CD1c-positive myeloid dendritic cell (primary cell): ENCODE results near the gene BCL2L12.
"Not testable (repeated sequence)": the region's sequence is repeated elsewhere in the genome, so short reads cannot be mapped to it uniquely, and the experiment has no call there.

ENCODE experiments used
- DNase-seq: peaks from one replicate; pipeline ENCODE4 v3.0.0-alpha.2; 2016; ENCODE audit errors: extremely low spot score

The BCL2L12 gene

DNA sequence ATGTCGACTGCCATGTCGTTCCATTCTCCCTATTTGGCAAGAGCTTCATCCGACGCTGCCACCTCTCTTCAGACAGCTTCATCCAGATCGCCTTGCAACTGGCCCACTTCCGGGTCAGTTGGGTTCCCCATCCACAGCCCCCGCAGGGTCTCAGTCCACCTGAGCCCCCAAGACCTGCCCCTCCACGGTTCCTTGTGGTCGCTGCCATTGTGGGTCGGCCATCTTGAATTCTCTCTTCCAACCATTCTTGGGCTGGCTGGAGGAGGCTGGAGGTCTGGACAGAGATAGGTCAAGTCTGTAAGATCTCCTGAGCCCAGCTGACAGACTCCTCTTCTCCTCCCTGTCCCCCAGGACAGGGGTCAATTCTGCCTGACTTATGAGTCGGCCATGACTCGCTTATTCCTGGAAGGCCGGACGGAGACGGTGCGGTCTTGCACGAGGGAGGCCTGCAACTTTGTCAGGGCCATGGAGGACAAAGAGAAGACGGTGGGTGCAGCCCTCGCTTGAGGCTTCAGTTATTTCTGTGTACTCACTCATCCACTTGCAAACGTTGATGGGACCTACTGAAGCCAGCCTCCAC, 44.7 kb downstream of the BCL2L12 start:
- DNase-seq = no peak

GRCh38 chr19:49712397-49712859, 46.7 kb downstream of the BCL2L12 start:
- no peak for DNase-seq

DNA sequence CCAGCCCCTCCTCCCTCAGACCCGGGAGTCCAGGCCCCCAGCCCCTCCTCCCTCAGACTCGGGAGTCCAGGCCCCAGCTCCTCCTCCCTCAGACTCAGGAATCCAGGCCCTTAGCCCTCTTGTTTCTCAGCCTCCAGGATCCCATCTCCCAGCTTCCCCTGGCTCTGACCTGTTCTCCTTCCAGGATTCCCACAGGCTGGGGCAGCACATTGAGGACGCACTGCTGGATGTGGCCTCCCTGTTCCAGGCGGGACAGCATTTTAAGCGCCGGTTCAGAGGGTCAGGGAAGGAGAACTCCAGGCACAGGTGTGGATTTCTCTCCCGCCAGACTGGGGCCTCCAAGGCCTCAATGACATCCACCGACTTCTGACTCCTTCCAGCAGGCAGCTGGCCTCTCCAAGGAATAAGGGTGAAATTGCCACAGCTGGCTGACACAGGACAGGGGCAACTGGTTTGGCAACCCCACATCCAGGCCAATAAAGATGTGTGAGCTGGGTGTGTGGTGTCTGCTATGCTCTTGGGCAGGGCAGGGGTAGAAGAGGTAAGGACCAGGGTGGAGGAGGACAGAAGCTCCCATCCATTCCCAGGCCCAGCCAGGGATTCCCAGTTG, 47.6 kb downstream of the BCL2L12 start:
- DNase-seq = no peak

- DNase-seq = peak; percentile 46
Observed at GRCh38 chr19:49716154-49716553, 50.4 kb downstream of the BCL2L12 start.

- DNase-seq = no peak
Observed at GRCh38 chr19:49718511-49718910, 52.8 kb downstream of the BCL2L12 start.

DNA sequence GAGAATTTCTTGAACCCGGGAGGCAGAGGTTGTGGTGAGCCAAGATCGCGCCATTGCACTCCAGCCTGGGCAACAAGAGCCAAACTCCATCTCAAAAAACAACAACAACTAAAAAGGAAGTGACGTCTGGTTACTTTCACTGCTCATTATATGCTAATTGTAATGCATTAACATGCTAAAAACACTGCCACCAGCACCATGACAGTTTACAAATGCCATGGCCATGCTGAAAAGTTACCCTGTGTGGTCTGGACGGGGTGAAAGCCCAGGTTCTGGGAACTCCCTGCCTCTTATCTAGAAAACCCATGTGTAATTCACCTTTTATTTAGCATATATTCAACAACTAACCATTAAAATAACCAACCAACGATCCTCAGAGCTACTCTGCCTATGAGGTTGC, 53.3 kb downstream of the BCL2L12 start:
- DNase-seq = no peak

DNA sequence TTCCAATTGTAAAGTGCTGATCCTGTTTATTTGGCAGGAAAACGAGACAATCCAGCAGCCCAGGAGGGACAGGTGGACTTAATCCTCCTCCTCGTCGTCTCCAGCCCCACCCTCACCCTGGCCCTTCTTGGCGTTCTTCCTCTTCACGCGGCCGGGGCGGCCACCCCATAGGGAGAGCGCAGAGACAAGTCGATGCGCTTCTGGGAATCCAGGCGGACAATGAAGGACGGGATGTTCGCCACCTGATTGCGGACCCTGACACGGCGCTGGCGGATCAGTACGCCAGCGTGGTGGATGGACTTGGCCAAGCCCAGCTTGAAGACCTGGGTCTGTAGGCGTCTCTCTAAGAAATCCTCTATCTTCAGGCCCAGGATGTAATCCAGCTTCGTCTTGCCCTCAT, 53.7 kb downstream of the BCL2L12 start:
- not testable (repeated sequence) for DNase-seq
